Measurements from ENCODE around the gene VPS41. TPM values are rescaled to one million over a fixed set of nuclear protein-coding genes. Genes with fewer than 3 reads are reported as not detected.

Gene VPS41
- total RNA-seq, 2 experiments from 2014 or later: 62.9 to 66.8 TPM

DNA sequence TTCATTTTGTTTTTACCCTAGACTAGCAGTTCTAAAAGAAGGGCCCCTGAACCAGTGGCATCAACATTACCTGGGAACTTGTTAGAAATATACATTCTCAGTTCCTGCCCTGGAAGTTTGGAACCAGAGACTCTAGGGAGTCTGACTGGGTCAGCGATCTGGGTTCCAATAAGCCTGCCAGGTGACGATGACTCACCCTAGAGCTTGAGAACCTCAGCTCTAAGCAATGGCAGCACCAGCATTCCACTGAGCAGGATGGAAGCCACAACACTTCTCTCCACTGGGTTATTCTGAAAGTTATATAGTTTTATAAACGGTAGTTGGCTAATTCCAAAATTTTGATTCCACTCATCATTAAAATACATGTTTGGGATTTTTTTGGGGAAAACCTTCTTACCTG, 180.8 kb downstream of the VPS41 start:
- POLR2A ChIA-PET: no interaction called here
- H3K36me3 Mint-ChIP-seq: peaks cover 17% of the 10 kb centered on the region
- no peak overlapping the region for H3K27ac Mint-ChIP-seq
- CTCF ChIA-PET: no interaction called here
- no peaks in the 10 kb centered on the region for H3K4me1 Mint-ChIP-seq (ENCODE audit: low read depth)
- H3K9me3 Mint-ChIP-seq: no peaks in the 10 kb centered on the region
- DNase-seq: no peak
- intact Hi-C loops (cut with micrococcal nuclease): no loop called here
- no peaks in the 10 kb centered on the region for H3K27me3 Mint-ChIP-seq
- no peak overlapping the region for H3K4me3 Mint-ChIP-seq

DNA sequence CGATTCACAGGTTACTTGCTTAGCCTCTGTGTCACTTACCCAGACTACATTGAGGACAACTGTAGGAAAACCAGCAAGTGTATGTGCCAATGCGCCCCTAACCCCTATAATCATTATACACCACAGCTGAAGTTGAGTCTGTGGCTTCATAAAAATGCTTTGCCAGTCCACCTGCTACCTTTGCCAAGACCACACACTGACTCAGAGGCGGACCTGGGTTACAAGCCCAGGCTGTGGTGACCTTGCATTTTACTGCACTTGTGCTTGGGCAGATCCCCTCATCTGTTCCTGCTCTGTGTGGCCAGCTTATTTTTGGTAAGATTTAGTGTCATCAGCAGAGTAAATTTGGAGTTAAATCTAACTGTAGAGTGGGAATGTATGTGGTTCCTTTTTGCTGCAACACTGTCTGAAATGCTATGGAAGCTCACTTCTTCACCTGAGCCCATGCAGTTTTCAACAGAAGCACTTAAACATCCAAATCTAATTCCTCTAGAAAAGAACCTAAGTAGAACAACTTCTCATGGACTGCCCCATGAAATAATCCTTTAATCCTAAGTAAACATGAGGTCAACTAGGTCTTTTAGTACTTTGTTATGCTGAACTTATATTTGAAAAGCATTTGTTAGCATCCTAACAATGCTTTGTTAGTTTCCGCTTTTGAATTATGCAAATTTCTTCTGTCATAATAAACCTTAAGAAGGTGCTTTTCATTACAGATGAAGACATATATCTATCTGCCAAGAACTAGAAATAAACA, 181.6 kb downstream of the VPS41 start:
- no peak for DNase-seq
- no peaks in the 10 kb centered on the region for H3K4me1 Mint-ChIP-seq (ENCODE audit: low read depth)
- intact Hi-C loops (cut with micrococcal nuclease): no loop called here
- no peaks in the 10 kb centered on the region for H3K27me3 Mint-ChIP-seq
- H3K27ac Mint-ChIP-seq: no peak overlapping the region
- H3K36me3 Mint-ChIP-seq: peaks cover 20% of the 10 kb centered on the region
- CTCF ChIA-PET: no interaction called here
- H3K9me3 Mint-ChIP-seq: no peaks in the 10 kb centered on the region
- POLR2A ChIA-PET: no interaction called here
- no peak overlapping the region for H3K4me3 Mint-ChIP-seq

DNA sequence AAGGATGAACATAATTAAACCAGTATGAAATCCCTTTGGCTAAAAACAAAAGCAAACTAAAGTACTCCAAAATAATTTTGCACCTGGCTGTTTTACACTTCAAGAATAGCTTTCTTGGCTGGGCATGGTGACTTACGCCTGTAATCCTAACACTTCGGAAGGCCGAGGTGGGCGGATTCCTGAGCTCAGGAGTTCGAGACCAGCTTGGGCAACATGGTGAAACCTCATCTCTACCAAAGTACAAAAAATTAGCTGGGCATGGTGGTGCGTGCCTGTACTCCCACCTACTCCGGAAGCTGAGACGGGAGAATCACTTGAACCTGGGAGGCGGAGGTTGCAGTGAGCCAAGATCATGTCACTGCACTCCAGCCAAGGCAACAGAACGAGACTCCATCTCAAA, 185.7 kb downstream of the VPS41 start:
- intact Hi-C loops (cut with micrococcal nuclease): no loop called here
- peaks cover 42% of the 10 kb centered on the region for H3K36me3 Mint-ChIP-seq
- peaks cover 9% of the 10 kb centered on the region for H3K9me3 Mint-ChIP-seq
- CTCF ChIA-PET: no interaction called here
- POLR2A ChIA-PET: no interaction called here
- no peak overlapping the region for H3K27ac Mint-ChIP-seq
- no peaks in the 10 kb centered on the region for H3K4me1 Mint-ChIP-seq (ENCODE audit: low read depth)
- no peak for DNase-seq
- no peaks in the 10 kb centered on the region for H3K27me3 Mint-ChIP-seq
- no peak overlapping the region for H3K4me3 Mint-ChIP-seq

DNA sequence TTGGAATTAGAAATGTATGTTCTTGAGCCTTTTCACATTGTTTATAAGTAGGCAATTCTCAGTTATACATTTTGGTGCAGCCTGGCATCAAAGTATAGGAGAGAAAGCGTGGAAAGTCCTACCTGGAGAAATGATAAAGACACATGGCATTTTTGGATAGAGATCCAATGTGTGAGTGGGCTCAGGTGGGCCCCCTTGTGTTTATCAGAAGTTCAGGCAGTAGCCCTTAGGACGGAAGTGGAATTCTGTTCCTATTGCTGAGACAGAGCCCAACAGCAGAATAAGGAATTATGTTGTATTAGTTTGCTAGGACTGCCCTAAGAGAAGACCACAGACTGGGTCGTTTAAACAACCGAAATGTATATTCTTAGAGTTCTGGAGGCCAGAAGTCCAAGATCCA, 192.6 kb downstream of the VPS41 start:
- peaks cover 30% of the 10 kb centered on the region for H3K36me3 Mint-ChIP-seq
- no peak overlapping the region for H3K4me3 Mint-ChIP-seq
- CTCF ChIA-PET: no interaction called here
- peaks cover 27% of the 10 kb centered on the region for H3K9me3 Mint-ChIP-seq
- H3K27ac Mint-ChIP-seq: no peak overlapping the region
- POLR2A ChIA-PET: no interaction called here
- DNase-seq: no peak
- intact Hi-C loops (cut with micrococcal nuclease): no loop called here
- H3K4me1 Mint-ChIP-seq (ENCODE audit: low read depth): no peaks in the 10 kb centered on the region
- H3K27me3 Mint-ChIP-seq: peaks cover under 1% of the 10 kb centered on the region

DNA sequence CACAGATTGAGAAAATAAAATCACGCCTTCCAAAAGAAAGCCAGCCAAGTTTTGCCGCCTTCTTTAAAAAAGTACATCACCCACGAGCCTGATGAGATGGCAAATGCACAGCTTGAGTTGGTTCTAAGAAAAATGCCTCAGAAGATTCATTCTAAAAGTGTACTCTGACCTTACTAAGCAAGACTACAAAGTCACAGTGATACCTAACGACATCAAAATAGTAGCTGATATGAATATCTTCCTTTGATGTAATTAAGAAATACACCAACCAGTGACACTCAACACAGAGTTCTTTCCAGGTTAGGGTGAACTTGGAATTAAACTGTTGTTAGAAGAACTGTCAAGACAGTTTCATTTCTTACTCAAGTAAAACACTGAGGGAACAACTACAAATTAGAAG, 199.9 kb downstream of the VPS41 start:
- DNase-seq: no peak
- peaks cover 1% of the 10 kb centered on the region for H3K36me3 Mint-ChIP-seq
- intact Hi-C loops (cut with micrococcal nuclease): no loop called here
- ChIA-PET CTCF (interaction anchor here (1.1 kb wide), 1 partner anchor 483 kb away, joined by 4 read pairs; no protein-coding TSS in a partner anchor), POLR2A (no interaction called here)
- H3K27ac Mint-ChIP-seq: no peak overlapping the region
- peaks cover 8% of the 10 kb centered on the region for H3K27me3 Mint-ChIP-seq
- H3K4me1 Mint-ChIP-seq (ENCODE audit: low read depth): peaks cover 4% of the 10 kb centered on the region
- H3K4me3 Mint-ChIP-seq: no peak overlapping the region
- H3K9me3 Mint-ChIP-seq: peaks cover under 1% of the 10 kb centered on the region

DNA sequence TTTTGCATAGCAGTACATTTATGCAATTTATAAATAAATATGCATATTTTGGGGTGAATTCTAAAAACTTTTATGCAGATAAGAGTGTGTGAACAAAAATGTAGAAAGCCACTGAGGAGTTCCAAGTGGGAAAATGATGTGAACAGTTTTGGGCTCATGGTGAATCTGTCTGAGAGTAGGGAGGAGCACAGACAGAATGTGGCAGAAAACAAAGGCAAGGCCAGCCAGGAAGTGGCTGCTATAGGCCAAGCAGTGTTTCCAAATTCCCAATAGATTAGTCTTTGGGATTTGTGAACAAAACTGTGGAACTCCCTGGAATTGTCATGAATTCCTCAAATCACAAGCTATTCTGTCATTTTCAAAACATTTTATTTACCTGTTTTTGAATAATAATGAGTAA, 204.2 kb downstream of the VPS41 start:
- ChIA-PET CTCF (no interaction called here), POLR2A (no interaction called here)
- intact Hi-C loops (cut with micrococcal nuclease): no loop called here

DNA sequence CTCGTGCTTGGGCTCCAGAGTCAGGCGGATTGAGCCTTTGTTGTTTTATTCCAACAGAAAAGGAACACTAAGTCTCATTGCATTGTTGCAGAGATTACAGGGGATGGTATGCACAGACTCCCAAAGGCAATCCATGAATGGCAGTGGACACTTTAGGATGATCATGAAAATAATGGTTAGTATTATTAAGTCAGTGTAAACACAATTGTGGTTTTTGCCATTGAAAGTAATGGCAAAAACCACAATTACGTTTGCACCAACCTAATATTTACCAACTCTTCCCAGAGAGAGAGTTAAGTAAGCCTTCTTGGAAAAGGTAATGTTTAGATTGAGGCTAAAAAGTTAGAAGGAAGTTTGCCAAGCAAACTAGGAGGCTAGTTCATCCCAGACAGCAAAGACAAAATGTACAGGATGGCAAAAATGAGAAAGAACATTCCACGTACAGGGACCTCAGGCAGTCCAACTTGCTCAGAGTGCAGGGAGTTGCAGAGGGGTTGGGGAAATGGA, 204.9 kb downstream of the VPS41 start:
- Mint-ChIP-seq H3K27ac (no peak overlapping the region), H3K36me3 (peaks cover 1% of the 10 kb centered on the region), H3K4me1 (ENCODE audit: low read depth) (peaks cover 2% of the 10 kb centered on the region), H3K27me3 (peaks cover 22% of the 10 kb centered on the region), H3K4me3 (no peak overlapping the region), H3K9me3 (no peaks in the 10 kb centered on the region)
- DNase-seq: no peak
- ChIA-PET POLR2A (no interaction called here), CTCF (no interaction called here)
- intact Hi-C loops (cut with micrococcal nuclease): no loop called here

More for the DNA sequence above, 204.2 kb downstream of the VPS41 start:
- no peak overlapping the region for H3K4me3 Mint-ChIP-seq
- no peak overlapping the region for H3K27ac Mint-ChIP-seq
- no peak for DNase-seq
- H3K27me3 Mint-ChIP-seq: peaks cover 22% of the 10 kb centered on the region
- H3K36me3 Mint-ChIP-seq: peaks cover 1% of the 10 kb centered on the region
- peaks cover 4% of the 10 kb centered on the region for H3K4me1 Mint-ChIP-seq (ENCODE audit: low read depth)
- H3K9me3 Mint-ChIP-seq: no peaks in the 10 kb centered on the region

DNA sequence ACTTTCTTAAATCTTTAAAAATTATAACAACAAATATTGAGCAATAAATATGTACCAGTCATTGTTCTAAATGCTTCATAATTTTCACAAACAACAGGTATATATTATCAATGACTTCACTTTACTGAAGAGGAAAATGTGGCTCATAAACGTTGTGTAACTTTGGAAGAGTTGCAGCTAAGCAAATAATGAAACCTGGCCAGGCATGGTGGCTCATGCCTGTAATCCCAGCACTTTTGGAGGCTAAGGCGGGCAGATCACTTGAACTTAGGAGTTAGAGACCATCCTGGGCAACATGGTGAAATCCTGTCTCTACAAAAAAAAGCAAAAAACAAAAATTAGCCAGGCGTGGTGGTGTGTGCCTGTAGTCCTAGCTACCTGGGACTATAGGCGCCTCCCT, 205.9 kb downstream of the VPS41 start:
- POLR2A ChIA-PET: no interaction called here
- CTCF ChIA-PET: no interaction called here

DNA sequence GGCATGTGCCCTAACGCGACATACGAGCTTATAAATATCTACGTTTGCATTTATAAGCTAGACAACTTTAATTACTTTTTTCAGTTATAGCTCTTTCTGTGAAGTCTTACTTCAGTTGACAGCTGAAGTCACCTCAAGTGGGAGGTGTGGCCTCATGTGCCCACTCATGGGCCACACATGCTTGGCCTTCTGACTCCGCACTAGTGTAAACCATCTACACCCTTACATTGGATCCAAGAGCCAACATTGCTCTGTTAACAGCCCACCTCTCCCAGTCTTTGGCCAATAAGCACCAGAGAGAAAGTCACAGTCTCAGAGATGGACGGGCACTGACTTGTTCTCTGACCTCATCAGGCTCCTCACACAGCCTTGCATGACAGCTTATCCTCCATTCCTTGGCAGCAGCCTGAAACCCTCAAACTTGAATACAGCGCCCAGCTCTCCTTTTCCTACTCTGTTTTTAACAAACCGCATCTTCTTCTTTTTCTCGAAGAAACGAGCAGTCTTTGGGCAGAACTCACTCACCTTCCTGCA, 206.9 kb downstream of the VPS41 start:
- Mint-ChIP-seq H3K27me3 (peaks cover 15% of the 10 kb centered on the region), H3K27ac (no peak overlapping the region), H3K9me3 (no peaks in the 10 kb centered on the region), H3K4me1 (ENCODE audit: low read depth) (no peaks in the 10 kb centered on the region), H3K4me3 (no peak overlapping the region), H3K36me3 (no peaks in the 10 kb centered on the region)
- no peak for DNase-seq
- ChIA-PET CTCF (interaction anchor here (0.6 kb wide), 1 partner anchor 95 kb away, joined by 3 read pairs; no protein-coding TSS in a partner anchor), POLR2A (no interaction called here)
- intact Hi-C loops (cut with micrococcal nuclease): no loop called here

More for the DNA sequence above, 205.9 kb downstream of the VPS41 start:
- intact Hi-C loops (cut with micrococcal nuclease): no loop called here
- no peak for DNase-seq
- H3K27ac Mint-ChIP-seq: no peak overlapping the region
- no peaks in the 10 kb centered on the region for H3K9me3 Mint-ChIP-seq
- peaks cover 22% of the 10 kb centered on the region for H3K27me3 Mint-ChIP-seq
- peaks cover 1% of the 10 kb centered on the region for H3K36me3 Mint-ChIP-seq
- no peaks in the 10 kb centered on the region for H3K4me1 Mint-ChIP-seq (ENCODE audit: low read depth)
- H3K4me3 Mint-ChIP-seq: no peak overlapping the region

DNA sequence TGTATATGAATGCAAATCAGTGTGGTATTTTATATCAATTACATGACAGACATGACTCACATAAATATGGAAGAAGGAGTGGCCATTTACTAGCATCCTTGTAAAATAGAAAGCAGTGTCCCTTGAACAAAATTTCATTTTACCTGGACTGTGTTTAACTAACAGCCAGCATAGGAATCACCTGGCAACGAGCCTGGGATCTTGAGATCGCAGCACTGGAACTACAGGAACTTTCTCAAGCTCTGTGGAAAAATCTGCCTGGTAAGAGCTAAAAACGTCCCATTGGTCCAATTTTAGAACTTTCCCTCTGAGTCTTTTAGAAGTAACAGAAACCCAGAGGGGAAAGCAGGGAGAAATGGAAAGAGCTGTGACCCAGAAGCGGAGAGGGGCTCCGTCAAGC, 208.9 kb downstream of the VPS41 start:
- Mint-ChIP-seq H3K27me3 (peaks cover 15% of the 10 kb centered on the region), H3K36me3 (no peaks in the 10 kb centered on the region), H3K4me1 (ENCODE audit: low read depth) (no peaks in the 10 kb centered on the region), H3K9me3 (peaks cover 2% of the 10 kb centered on the region), H3K4me3 (no peak overlapping the region), H3K27ac (no peak overlapping the region)
- POLR2A ChIA-PET: no interaction called here
- intact Hi-C loops (cut with micrococcal nuclease): no loop called here
- CTCF ChIA-PET: no interaction called here
- DNase-seq: no peak

DNA sequence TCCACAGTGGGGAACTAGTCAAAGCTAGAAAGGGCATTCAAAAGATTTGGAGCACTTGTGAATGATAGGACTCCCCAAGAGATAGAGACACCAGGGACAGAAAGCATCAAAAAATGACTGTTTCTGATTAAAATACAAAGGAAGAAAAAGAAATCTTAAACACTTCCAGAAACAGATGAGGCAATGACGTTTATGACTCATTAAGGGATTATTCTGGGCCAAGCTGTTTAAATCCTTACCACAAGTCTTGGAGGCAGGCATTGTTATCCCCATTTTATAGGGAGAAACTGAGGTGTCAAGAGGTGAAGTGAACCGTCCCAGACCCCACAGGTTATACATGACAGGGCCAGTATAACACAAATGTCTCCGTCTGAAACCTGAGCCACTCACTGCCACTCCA, 209.5 kb downstream of the VPS41 start:
- ChIA-PET CTCF (no interaction called here), POLR2A (no interaction called here)
- Mint-ChIP-seq H3K9me3 (peaks cover 2% of the 10 kb centered on the region), H3K4me3 (no peak overlapping the region), H3K27ac (no peak overlapping the region), H3K36me3 (no peaks in the 10 kb centered on the region), H3K4me1 (ENCODE audit: low read depth) (no peaks in the 10 kb centered on the region), H3K27me3 (peaks cover 15% of the 10 kb centered on the region)
- no peak for DNase-seq
- intact Hi-C loops (cut with micrococcal nuclease): no loop called here

DNA sequence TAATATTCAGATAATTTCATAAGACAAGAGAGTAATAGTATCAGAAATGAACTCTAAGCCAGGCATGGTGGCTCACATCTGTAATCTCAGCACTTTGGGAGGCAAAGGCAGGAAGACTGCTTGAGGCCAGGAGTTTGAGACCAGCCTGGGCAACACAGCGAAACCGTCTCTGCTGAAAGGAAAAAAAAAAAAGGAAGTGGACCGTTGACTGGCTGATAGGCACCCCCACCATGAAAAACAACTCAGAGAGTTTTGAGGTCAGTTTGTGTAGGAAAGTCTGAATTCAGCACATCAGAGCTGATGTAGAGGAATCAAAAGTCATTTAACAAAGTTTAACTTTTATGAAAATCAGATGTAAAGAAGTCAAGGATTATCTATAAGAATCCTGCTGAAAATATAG, 214.7 kb downstream of the VPS41 start:
- no peak overlapping the region for H3K4me3 Mint-ChIP-seq
- H3K36me3 Mint-ChIP-seq: no peaks in the 10 kb centered on the region
- intact Hi-C loops (cut with micrococcal nuclease): no loop called here
- H3K9me3 Mint-ChIP-seq: peaks cover 2% of the 10 kb centered on the region
- peaks cover 5% of the 10 kb centered on the region for H3K27me3 Mint-ChIP-seq
- no peak overlapping the region for H3K27ac Mint-ChIP-seq
- POLR2A ChIA-PET: no interaction called here
- CTCF ChIA-PET: no interaction called here
- H3K4me1 Mint-ChIP-seq (ENCODE audit: low read depth): no peaks in the 10 kb centered on the region
- DNase-seq: no peak

DNA sequence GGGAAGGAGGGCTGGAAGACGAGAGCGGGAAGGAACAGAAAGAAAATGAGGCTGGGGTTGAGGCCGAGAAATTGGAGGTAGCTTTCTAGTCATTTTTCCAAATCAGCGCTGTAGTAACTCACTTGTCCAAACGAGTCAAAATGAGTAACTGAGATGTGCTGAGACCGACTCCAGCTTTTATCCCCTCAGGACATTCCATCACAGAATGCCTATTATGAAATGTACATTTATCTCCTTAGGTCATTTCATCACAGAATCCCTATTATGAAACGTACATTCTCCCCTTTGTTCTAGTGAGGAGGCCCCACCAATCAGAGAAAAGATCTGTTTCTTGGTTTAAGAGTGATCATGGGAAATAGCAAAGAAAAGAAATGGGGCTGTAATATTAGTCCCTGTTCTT, 222.1 kb downstream of the VPS41 start:
- Mint-ChIP-seq H3K4me3 (no peak overlapping the region), H3K4me1 (ENCODE audit: low read depth) (no peaks in the 10 kb centered on the region), H3K9me3 (no peaks in the 10 kb centered on the region), H3K27ac (no peak overlapping the region), H3K36me3 (no peaks in the 10 kb centered on the region), H3K27me3 (peaks cover 7% of the 10 kb centered on the region)
- CTCF ChIA-PET: no interaction called here
- no peak for DNase-seq
- POLR2A ChIA-PET: no interaction called here
- intact Hi-C loops (cut with micrococcal nuclease): no loop called here
